Measurements from ENCODE around the gene EFNA5.

Gene EFNA5

DNA sequence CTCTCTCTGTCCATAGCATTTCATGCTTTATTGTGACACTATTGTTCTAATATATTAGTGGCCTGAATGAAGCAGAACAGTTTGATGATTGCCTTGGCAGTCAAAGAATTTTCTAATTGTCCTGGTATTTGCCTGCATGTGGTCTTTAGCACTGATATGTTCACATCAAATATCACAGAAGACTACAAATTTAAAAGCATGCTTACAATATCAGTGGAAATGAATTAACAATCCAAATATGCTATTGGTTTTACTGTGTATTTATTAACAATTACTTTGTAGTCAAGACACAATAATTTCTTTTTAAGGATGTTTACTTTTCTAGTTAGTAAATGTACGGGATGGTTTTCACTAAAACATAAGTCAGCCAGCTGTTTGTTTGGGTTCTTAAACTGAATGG is 18.3 kb downstream of the EFNA5 start:
- in situ Hi-C loops (cut with MboI; ENCODE audit: low sequenced_read_pairs) = no loop called here

DNA sequence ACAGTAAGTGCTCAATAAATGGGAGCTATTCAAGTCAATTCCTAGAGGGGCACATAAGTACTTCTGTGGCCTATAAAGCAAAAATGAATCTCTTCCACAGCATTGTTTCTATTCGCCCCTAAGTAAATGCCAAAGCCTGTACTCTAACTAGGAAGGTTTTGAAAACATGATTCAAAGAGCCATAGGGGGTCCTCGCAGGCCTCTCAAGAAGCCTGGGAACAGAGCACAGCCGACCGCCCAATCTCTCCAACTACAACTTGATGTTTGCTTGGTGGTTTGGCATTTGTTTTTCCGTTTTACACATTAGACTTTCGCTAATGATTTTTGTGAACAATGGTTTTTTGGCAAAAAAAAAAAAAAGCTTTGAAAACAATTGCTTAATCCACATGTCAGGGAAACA is 19.4 kb downstream of the EFNA5 start:
- in situ Hi-C loops (cut with MboI; ENCODE audit: low sequenced_read_pairs) = no loop called here

DNA sequence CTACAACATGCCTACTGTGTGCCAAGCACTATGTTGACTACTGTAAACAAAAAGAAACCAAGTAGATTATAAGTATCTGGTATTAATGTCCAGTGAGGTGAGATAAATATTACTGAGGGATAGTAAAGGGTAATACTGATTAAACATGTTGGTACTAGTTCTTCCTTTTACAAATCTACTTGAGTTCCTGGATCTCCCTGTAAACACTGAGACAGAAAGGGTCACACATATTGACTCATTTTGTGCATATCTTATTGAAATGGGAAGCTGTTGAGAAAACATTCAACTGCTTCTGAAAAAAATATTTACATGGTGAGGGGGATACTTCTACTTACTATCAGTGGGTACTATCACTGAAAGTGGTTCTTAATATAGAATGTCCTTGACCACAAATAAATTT is 24.3 kb downstream of the EFNA5 start:
- in situ Hi-C loops (cut with MboI; ENCODE audit: low sequenced_read_pairs) = no loop called here

DNA sequence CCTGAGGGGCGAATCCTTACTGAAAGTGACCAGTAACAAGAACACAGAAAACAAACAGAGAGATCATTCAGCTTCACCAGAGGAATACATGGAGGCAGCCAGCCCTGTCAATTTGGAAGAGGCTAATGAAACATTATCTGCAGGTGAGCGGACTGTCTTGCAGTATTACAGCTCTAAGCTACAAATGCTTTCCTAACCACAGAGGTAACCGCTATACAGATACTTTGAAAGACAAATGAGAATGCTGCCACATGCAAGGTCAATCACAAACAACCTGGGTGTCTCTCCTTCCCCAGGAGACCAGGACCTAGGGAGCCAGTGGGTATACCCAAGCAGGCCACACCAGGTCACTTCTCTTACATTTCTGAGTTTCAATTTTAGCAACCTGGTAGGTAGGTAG is 30.2 kb downstream of the EFNA5 start:
- in situ Hi-C loops (cut with MboI; ENCODE audit: low sequenced_read_pairs) = no loop called here

DNA sequence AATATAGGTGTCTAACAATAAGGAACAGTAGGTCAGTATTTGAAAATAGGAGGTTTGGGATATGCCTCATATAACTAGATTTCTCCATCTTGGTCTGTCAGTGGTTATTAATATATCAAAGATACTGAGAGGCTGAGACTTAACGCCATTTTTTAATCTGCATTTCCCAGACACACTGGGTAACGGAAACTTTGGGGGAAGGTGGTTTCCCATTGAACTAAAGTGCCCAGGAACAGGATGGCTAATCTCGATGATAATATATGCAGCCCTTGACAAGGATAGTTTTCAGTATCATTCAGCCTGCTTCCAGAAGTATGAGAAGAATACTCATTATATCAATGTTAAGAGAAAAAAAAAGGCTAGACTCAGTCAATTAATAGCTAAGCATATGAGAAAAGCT is 30.7 kb downstream of the EFNA5 start:
- in situ Hi-C loops (cut with MboI; ENCODE audit: low sequenced_read_pairs) = no loop called here

DNA sequence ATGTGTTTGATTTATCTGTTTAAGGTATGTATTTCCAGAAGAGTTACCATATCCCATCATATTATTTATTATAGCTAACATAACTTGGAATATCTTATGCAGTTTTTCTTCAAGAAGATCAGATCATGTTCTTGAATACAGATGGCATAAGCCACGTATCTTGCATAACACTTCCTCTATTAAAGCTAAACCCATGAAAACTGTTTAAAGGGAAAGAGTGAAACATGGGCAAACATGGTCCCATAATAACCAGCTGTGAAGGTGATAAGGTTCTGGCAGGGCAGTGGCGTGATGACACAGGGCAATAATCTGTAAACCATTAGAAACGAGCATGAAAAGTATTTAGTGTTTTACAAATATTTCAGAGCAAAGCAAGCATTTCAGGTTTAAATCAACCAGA is 34.2 kb downstream of the EFNA5 start:
- in situ Hi-C loops (cut with MboI; ENCODE audit: low sequenced_read_pairs) = no loop called here

DNA sequence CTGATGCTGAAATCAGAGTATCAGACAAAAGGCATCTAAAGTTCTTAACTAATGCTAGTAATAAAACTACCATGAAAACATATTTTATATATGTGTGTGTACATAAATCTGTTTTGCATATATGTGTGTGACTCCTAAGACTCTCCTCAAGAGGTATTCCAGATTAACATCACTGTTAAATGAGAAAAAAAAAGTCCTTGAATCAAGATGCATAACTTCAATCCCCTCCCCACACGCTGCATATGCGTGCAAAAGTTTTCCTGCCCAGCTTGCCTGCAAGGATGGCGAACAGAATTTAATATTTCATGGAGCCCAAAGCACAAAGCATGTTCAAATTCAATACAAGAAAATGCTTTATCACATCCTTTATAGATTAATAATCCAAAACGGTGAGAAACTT is 34.7 kb downstream of the EFNA5 start:
- in situ Hi-C loops (cut with MboI; ENCODE audit: low sequenced_read_pairs) = no loop called here

DNA sequence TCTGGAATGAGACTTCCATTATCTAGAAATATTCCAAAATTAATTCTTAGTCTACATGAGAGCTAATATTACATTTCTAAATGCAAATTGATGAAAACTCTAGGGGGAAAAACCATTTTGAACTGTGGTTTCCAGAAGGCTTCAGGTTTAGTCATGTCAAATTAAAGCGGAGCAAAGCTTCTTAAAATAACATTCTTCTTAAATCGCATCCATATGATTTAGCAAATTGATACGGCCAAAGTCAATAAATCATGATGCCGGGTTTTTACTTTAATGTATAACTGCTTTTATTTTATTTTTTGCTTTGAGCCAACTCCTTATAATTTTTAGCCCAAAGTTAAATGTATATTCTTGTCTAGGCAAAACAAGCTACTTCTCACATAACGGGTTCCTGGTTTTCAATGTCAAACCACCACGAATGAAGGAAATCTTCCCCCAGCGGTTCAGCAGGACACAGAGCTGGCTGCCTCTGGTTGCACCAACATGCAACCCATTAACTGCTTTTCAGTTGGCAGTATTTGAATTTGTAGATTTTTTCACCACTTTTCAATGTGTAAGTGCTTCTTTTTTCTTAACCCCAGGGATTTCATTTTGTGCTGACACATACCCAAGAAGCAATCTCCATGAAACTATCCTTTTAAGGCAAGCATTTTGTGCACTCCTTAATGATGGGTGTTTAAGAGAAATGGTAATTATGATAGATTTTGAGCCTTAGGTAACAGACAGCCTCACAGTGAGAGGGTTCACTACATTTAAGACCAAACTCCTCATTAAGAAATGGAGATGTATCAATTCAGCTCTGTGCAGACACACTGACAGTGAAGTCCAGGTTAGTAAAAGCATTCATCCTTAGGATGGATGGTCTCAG is 35.5 kb downstream of the EFNA5 start:
- in situ Hi-C loops (cut with MboI; ENCODE audit: low sequenced_read_pairs) = no loop called here

DNA sequence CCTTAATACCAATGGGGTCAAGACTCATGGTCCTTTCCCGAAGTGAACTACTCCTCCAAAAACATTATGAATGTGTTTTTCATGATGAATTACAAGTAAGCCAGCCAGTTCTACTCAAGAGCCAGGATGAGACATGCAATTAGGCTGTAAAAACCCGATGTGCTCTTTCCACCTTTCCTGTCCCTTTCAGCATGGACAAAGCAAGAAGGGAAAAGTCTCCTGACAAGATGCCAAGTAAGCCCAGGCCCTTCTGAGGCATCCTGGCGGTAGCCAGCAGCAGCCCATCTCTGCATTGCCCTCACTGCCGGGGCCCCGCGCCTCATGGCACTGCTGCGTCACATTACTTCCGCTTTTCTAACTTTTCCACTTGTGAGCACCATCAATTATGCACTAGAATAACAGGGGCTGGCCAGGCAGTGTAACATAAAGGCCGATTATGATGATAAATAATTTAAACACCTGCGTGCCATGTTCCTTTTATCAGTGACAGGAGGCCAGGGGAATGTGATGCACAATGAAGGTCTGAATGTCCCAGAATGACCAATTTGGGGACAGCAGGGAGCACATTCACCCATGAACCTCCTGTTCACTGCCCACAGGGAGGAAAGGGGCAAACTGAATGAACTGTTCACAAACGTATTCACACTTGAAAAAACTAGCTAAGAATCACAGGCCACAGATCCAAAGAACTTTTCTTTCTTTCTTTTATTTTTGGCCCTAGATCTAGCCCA is 37.4 kb downstream of the EFNA5 start:
- in situ Hi-C loops (cut with MboI; ENCODE audit: low sequenced_read_pairs) = no loop called here

DNA sequence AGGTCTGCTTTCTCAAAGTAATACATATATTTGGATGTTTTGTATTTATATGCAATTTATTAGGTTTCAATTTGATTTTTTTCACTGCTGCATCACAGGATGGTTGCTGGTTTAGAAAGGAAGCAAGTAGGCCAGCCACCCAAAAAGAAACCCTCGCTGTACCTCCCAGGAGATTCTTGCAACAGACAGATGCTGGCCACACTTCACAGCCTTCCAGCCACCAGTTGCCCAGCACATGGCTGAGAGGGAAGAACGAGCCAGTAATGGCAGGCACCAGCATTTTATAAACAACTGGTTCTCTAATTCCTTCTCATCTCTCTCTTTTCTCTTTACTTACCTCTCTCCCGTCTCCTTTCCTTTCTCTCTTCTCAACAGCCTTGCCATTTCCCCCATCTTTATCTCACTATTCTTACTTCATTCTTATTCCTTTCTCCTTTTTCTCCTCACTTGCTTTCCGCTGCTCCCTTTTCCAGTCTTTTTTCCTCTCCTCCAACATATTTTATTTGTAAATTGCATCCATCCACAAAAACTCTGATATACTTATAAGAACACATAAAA is 38.9 kb downstream of the EFNA5 start:
- in situ Hi-C loops (cut with MboI; ENCODE audit: low sequenced_read_pairs) = no loop called here

DNA sequence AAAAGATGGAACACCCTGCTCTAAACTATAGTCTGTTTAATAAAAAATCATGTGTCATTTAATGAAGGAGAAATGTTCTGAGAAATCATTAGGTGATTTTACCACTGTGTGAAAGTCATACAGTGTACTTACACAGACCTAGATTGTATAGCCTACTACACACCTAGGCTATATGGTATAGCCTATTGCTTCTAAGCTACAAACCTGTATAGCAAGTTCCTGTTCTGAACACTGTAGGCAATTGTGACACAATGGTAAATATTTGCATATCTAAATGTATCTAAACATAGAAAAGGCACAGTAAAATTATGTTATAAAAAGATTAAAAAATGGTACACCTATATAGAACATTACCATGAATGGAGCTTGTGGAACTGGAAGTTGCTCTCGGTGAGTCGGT is 40.6 kb downstream of the EFNA5 start:
- in situ Hi-C loops (cut with MboI; ENCODE audit: low sequenced_read_pairs) = no loop called here

DNA sequence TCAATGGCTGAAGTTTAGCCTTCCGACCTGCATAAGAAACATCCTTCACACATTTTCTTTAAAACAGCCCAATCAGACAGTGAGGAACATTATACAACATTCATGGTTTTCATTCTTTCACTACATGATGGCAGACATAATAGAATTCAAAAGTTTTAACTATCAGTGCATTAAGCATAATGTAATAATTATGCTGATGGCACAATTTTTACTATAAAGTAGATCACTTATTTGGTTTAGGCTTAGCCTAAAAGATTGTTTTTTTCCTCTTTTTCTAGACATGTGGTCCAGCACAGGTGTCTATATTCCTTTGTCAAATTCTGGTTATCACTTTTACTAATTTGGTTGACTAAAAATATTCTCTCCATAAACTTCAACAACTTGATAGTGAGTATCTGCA is 46.5 kb downstream of the EFNA5 start:
- in situ Hi-C loops (cut with MboI; ENCODE audit: low sequenced_read_pairs) = no loop called here

DNA sequence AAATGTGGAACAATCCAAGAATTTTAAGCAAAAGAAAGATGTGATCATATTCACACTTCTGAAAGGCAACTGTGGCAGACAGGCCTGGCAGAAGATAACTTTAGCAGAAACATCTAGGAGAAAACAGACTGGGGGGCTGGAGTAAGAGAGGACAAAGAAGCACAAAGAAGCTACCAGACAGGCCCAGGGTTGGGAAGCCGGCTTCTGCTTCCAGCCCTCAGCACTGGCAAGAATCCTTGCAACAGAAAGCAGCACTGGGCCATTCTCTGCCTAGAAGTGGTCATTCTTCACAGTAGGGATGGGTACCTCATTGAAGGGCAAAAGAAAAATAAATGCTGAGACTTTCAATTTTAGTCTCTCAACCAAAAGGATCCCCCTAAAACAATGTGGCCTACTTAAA is 49.6 kb downstream of the EFNA5 start:
- in situ Hi-C loops (cut with MboI; ENCODE audit: low sequenced_read_pairs) = no loop called here

DNA sequence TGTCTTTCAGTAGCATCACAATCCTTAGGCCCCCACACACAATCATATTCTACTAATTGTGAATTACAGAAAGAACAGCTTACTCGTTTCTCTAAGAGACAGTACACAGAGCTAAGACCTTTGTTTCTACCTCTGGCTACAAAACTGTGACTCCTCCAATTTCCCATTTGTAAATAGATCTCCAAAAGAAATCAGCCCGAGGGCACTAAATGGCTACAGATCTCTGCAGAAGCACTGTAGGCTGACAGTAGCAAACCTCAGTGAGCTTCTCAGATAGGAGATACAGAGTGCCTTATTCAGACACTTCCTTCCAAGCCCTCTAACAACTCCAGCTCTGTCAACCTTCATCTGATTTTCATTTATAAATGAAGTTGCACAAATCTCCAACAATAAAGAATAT is 51.0 kb downstream of the EFNA5 start:
- in situ Hi-C loops (cut with MboI; ENCODE audit: low sequenced_read_pairs) = no loop called here

DNA sequence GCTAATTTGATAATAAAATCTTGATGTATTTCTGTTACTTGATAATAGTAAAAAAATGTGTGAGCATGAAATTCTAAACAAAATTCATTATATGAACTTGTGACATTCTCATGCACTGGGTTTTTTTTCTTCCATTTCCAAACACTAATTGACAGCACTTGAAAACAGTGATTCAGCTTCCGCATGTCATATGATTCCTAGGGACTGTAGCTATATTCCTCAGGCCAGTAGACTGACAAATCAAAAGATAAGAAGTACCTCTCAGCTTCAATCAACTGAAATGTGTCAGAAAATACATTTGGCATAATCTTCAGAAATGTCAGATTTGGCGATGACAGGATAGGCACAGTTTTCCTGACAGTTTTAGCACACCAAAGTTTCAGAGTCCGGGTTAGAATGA is 52.5 kb downstream of the EFNA5 start:
- in situ Hi-C loops (cut with MboI; ENCODE audit: low sequenced_read_pairs) = no loop called here

DNA sequence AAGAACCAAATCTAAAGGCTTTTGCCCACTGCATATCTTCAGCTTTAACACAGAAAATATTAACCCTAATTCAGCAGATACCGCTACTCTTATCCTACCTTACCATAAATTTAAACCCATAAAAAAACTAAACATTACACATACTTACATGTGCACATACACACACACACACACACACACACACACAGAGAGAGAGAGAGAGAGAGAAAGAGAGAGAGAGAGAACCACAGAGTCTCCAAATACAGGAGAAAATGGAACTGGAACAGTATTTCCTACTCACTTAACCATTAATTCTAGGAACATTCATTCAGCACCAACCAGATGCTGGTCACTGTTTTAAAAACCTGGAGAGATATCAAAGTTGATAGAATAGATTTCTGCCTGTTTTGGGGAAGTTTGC is 53.7 kb downstream of the EFNA5 start:
- in situ Hi-C loops (cut with MboI; ENCODE audit: low sequenced_read_pairs) = no loop called here

DNA sequence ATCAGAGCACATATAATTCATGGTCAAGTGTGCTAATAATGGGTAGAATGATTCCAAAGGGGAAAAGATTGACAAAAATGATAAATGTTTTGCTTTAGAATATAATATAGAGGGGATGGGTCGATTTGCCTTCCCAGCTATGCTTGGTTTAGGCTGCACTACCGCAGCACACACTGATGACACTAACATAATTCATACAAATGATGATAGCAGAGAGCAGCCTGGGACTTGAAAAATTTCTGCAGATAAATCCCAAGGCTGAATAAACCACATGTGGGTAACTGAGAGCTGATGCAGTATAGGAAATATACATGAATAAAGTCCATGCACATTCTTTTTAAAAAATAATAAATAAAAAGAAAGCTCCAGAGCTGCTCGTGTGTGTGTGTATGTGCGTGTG is 54.5 kb downstream of the EFNA5 start:
- in situ Hi-C loops (cut with MboI; ENCODE audit: low sequenced_read_pairs) = no loop called here

DNA sequence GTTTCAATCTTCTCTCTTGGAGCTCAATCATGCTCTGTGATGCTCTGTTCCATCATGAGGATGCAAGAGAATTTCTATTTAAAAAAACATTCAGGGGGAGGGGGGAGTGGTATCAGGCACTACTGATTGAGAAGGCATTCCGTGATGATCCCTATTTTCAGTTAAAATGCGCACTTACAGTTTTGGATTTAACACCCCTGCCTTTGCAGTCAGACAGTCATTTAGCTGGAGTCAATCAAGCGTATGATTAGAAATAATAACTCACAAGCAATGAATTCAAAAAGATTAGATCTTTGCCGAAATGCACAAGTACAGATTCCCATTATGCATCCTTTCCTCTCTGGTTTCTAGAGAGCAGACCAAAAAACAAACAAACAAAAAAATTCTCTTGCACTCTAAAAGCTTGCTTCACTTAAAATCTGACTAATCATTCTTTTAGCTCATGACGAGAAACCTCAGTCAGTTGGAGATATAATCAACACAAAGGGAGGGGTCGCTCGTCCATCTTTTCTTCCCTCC is 55.4 kb downstream of the EFNA5 start:
- in situ Hi-C loops (cut with MboI; ENCODE audit: low sequenced_read_pairs) = no loop called here

DNA sequence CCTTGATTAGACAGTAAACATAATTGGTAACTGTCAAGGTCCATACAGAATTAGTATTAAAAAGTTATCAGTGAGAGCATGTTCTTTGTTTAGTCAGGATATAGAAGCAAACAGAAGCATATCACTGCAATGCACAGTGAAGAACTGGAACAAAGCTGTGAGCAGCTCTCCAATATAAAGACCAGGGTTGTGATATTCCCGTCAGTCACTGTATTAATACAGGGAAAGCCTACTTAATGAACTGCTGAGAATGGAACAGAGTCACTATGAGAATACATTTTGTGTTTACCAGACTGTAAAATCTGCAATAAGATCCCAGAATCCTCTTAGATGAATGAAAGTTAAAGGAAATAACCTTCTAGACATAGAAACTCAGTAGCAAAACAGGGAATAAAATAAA is 58.2 kb downstream of the EFNA5 start:
- in situ Hi-C loops (cut with MboI; ENCODE audit: low sequenced_read_pairs) = no loop called here

DNA sequence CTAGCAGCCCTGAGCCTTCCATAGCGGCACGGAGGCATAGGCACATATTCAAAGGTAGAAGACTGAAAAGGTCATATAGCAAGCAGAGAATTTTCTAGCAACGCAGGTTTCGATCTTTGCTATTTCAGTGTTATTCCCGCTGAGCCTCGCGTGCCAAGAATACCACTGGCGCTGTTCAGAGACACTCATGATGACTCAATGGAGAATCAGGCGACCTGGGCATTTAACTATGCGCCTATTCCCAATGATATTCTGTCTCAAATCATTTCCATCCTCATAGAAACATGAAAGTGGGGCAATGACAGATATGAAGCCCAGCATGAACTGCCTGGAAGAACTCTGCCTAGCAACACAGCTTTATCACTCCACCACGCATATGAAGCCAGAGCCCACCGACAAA is 59.9 kb downstream of the EFNA5 start:
- in situ Hi-C loops (cut with MboI; ENCODE audit: low sequenced_read_pairs) = no loop called here

DNA sequence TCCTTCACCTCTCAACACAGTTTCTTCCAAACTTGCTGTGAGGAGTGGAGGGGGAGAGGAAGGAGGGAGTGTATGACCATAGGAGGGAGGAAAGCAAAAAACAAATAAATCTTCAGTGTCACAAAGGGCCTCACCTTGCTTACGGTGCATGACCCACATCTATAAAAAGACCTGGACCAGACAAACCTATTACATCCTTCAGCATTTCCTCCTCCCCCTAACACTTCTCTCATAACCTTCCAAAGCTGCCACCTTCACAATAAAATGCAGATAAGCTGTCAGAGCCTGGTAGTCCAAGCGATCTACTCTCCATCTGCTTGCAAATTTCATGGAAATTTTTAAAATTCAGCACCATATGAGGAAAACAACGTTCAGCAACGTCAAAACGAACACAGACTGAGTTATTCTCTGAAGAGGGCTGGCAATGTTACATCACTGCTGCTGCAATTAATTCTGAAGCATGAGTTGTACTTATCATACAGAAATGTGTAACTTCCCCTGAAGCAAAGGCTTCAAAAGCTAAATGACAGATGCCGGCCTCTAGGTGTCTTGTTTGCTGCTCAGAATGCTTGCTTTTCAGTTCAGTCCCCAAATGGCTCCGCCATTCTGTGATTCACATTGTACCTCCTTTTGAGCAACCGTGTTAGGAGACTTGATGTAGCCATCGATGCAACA is 62.9 kb downstream of the EFNA5 start:
- in situ Hi-C loops (cut with MboI; ENCODE audit: low sequenced_read_pairs) = no loop called here
